Panc1 (cell line): Measurements from ENCODE around the gene OR52M1. TPM values are rescaled to one million over a fixed set of nuclear protein-coding genes. Genes with fewer than 3 reads are reported as not detected.

Experiments
- ATAC-seq: fragments of 200-7000 bp; cut with Tn5 transposase; 2 replicates; pipeline ENCODE4 v1.9.1; 2020; ENCODE audit warnings: mild to moderate bottlenecking, moderate library complexity
- BruUV-seq: library from RNA; stranded (reverse); fragments of 400-500 nt; replicated peaks from 2 replicates; lab custom pipeline; 2021; lab: Mats Ljungman, UMichigan
- CTCF ChIA-PET: fragments of 300-600 bp; sonication (Branson Sonifier 250); formaldehyde crosslinking; loops from one replicate; lab custom pipeline; 2022; ENCODE audit warnings: antibody characterized with exemption; lab: Charles Lee
- POLR2A ChIA-PET: fragments of 300-600 bp; sonication (Branson Sonifier 250); formaldehyde crosslinking; loops from one replicate; lab custom pipeline; 2022; ENCODE audit warnings: antibody characterized with exemption; lab: Charles Lee
- DNase-seq: peaks from one replicate; pipeline ENCODE4 v3.0.0-alpha.2; 2010; ENCODE audit warnings: low read depth, low spot score
- H3K27ac ChIP-seq: 2 replicates; pipeline ENCODE4 v1.5.1; 2011; ENCODE audit warnings: mild to moderate bottlenecking, low read length, inconsistent platforms
- H3K27me3 ChIP-seq: fragments of 200-500 bp; sonication (Bioruptor generic); 2 replicates; pipeline ENCODE4 v1.6.0; 2014; ENCODE audit warnings: low read length, inconsistent platforms; ENCODE audit not compliant: control insufficient read depth, insufficient read depth
- H3K36me3 ChIP-seq: fragments of 200-500 bp; sonication (Bioruptor generic); 2 replicates; pipeline ENCODE4 v1.5.1; 2014; ENCODE audit warnings: inconsistent platforms, mild to moderate bottlenecking, low read length, moderate library complexity; ENCODE audit not compliant: control insufficient read depth, insufficient read depth
- H3K4me1 ChIP-seq: 2 replicates; pipeline ENCODE4 v1.5.1; 2011; ENCODE audit warnings: inconsistent platforms, mild to moderate bottlenecking, low read length, moderate library complexity; ENCODE audit not compliant: control insufficient read depth, insufficient read depth
- H3K4me3 ChIP-seq, 2 experiments: 2 replicates each; pipeline ENCODE4 v1.5.1; 2011 to 2012; ENCODE audit warnings: low read depth in 2 of 2, low read length in 2 of 2, mild to moderate bottlenecking in 2 of 2, inconsistent platforms in 1 of 2, moderate library complexity in 1 of 2
- H3K9me3 ChIP-seq: fragments of 200-500 bp; sonication (Bioruptor generic); 2 replicates; pipeline ENCODE4 v1.5.1; 2014; ENCODE audit warnings: low read depth, mild to moderate bottlenecking, inconsistent platforms, low read length, moderate library complexity; ENCODE audit not compliant: control insufficient read depth, insufficient read depth
- CTCF ChIP-seq: fragments of 450-650 bp; IDR thresholded peaks from 2 replicates; pipeline ENCODE4 v1.5.1; 2017; ENCODE audit warnings: mild to moderate bottlenecking
- POLR2AphosphoS5 ChIP-seq: IDR thresholded peaks from 2 replicates; pipeline ENCODE4 v1.6.1; 2012; ENCODE audit warnings: mild to moderate bottlenecking, low read depth, low read length, moderate library complexity
- REST ChIP-seq, 2 experiments: IDR thresholded peaks; 2 replicates each; pipeline ENCODE4 v1.6.1; 2011 to 2012; ENCODE audit warnings: low read depth in 2 of 2, control low read depth in 1 of 2, low read length in 1 of 2, mild to moderate bottlenecking in 1 of 2, moderate library complexity in 1 of 2; ENCODE audit not compliant: insufficient read depth in 1 of 2
- SIN3A ChIP-seq: IDR thresholded peaks from 2 replicates; pipeline ENCODE4 v1.6.1; 2012; ENCODE audit warnings: low read depth, mild to moderate bottlenecking, low read length, moderate library complexity, borderline replicate concordance; ENCODE audit not compliant: insufficient read depth
- TCF7L2 ChIP-seq: IDR thresholded peaks from 2 replicates; pipeline ENCODE4 v1.6.1; 2011; ENCODE audit warnings: mild to moderate bottlenecking, low read depth, low read length, inconsistent platforms
- in situ Hi-C: cut with HindIII; loops from 2 replicates; pipeline ENCODE4 v1.10.0; 2016; ENCODE audit warnings: low sequenced_read_pairs, low pct_unique_long_range_greater_than_20kb
- intact Hi-C: fragments of 100-400 bp; cut with micrococcal nuclease; formaldehyde crosslinking; loops from one replicate; pipeline ENCODE4 v1.10.0; 2022; ENCODE audit not compliant: unreplicated experiment
- total RNA-seq: library from RNA; stranded (reverse); gene quantifications from one replicate; pipeline ENCODE4 v1.2.1, GENCODE V29; 2021; ENCODE audit not compliant: unreplicated experiment

Gene OR52M1
- total RNA-seq, 1 experiment from 2014 or later, result not detected

GRCh38 chr11:4522752-4523151 is 22.2 kb upstream of the OR52M1 start:
- Histone ChIP-seq H3K27ac (no peak overlapping the region), H3K9me3 (no peaks in the 10 kb centered on the region), H3K27me3 (peaks cover 4% of the 10 kb centered on the region), H3K4me3 (no peak overlapping the region), H3K36me3 (no peaks in the 10 kb centered on the region), H3K4me1 (no peaks in the 10 kb centered on the region)
- ChIA-PET POLR2A (no interaction called here), CTCF (no interaction called here)
- intact Hi-C loops, result no loop called here
- BruUV-seq, result no TSS peak
- in situ Hi-C loops, result no loop called here
- ATAC-seq, result no peak
- TF ChIP-seq REST (IDR thresholded peaks at IDR 0.05; ENCODE audit: insufficient read depth in 1 of 2, low read depth in 2 of 2, low read length in 1 of 2) (no peak), POLR2AphosphoS5 (no peak), SIN3A (no peak), CTCF (no peak)
- DNase-seq, result no peak

- intact Hi-C loops (no loop called here), in situ Hi-C loops (no loop called here)
- ChIA-PET CTCF (no interaction called here), POLR2A (no interaction called here)
- no TSS peak for BruUV-seq
- ATAC-seq (no peak), DNase-seq (no peak)
- Histone ChIP-seq H3K4me3 (no peak overlapping the region), H3K9me3 (no peaks in the 10 kb centered on the region), H3K4me1 (no peaks in the 10 kb centered on the region), H3K27me3 (peaks cover 3% of the 10 kb centered on the region; the same call in 1 of the 2 replicates), H3K36me3 (no peaks in the 10 kb centered on the region), H3K27ac (no peak overlapping the region)
- no peak for TF ChIP-seq SIN3A
- TF ChIP-seq CTCF, result no peak
Observed at GRCh38 chr11:4523666-4524065, 21.3 kb upstream of the OR52M1 start.

DNA sequence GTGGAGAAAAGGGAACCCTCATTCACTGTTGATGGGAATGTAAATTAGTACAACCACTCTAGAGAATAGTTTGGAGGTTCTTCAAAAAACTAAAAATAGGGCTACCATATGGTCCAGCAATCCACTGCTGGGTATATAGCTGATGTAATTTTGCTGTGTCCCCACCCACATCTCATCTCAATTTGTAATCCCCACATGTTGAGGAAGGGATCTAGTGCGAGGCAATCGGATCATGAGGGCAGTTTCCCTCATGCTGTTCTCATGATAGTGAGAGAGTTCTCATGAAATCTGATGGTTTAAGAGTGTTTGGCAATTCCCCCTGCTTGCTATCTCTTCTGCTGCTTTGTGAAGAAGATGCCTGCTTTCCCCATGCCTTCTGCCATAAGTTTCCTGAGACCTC is 17.1 kb upstream of the OR52M1 start:
- Histone ChIP-seq H3K27ac (no peak overlapping the region), H3K9me3 (no peaks in the 10 kb centered on the region), H3K27me3 (0 out of 2 replicates have a peak, but pooled peaks cover 5% of the 10 kb centered on the region), H3K4me1 (no peaks in the 10 kb centered on the region), H3K4me3 (no peak overlapping the region), H3K36me3 (no peaks in the 10 kb centered on the region)
- BruUV-seq, result no TSS peak
- TF ChIP-seq TCF7L2 (no peak), POLR2AphosphoS5 (no peak), REST (IDR thresholded peaks at IDR 0.05; ENCODE audit: insufficient read depth in 1 of 2, low read depth in 2 of 2, low read length in 1 of 2) (no peak), SIN3A (no peak), CTCF (no peak)
- DNase-seq, result no peak
- in situ Hi-C loops, result no loop called here
- no peak for ATAC-seq
- POLR2A ChIA-PET, result no interaction called here
- intact Hi-C loops, result no loop called here
- CTCF ChIA-PET, result no interaction called here
